Right lobe of liver (tissue), 4 donors: Measurements from ENCODE around the gene TMEM74B.

Experiments
- POLR2A ChIP-seq: fragments of 450-650 bp; IDR thresholded peaks from one replicate; pipeline ENCODE4 v1.6.1; 2017; ENCODE audit warnings: antibody characterized with exemption, mild to moderate bottlenecking
- TF ChIP-seq, protein P1 (sequence below), 4 donors: fragments of 200-600 bp in 3 of 4; fragments of 450-650 bp in 1 of 4; IDR thresholded peaks; one replicate each; pipeline versions ENCODE4 v1.5.1 to v1.8.0; 2016 to 2022; ENCODE audit warnings: antibody characterized with exemption in 4 of 4, mild to moderate bottlenecking in 2 of 4
- donor health status: DM: no; HTN: no; CAD: no.
- donor health status: DM: no; HTN: no; CAD: no.
- donor health status: DM: no; HTN: yes; CAD: no.

DNA sequence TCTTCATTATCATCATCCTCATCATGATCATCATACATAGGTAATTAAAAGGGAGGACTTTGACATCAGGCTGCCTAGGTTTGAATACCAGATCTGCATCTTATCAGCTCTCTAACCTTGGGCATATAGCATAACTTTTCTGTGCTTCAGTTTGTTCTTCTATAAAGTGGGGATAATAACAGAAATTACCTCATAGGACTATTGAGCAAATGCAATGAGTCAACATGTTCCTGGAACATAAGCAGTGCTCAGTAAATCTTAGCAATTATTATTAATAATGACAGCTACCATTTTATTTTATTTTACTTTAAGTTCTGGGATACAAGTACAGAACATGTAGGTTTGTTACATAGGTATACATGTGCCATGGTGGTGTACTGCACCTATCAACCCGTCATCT, 25.7 kb upstream of the TMEM74B start:
- TF ChIP-seq, protein P1, sequence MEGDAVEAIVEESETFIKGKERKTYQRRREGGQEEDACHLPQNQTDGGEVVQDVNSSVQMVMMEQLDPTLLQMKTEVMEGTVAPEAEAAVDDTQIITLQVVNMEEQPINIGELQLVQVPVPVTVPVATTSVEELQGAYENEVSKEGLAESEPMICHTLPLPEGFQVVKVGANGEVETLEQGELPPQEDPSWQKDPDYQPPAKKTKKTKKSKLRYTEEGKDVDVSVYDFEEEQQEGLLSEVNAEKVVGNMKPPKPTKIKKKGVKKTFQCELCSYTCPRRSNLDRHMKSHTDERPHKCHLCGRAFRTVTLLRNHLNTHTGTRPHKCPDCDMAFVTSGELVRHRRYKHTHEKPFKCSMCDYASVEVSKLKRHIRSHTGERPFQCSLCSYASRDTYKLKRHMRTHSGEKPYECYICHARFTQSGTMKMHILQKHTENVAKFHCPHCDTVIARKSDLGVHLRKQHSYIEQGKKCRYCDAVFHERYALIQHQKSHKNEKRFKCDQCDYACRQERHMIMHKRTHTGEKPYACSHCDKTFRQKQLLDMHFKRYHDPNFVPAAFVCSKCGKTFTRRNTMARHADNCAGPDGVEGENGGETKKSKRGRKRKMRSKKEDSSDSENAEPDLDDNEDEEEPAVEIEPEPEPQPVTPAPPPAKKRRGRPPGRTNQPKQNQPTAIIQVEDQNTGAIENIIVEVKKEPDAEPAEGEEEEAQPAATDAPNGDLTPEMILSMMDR (IDR thresholded peaks at IDR 0.05): no peak
- TF ChIP-seq POLR2A: no peak
